Stimulated activated memory B cell treated with anti-CD40 and anti-IgM and Interleukin-4, amounts not matched to agents 10 μg/mL and 1 μg/mL and 100 μg/mL, for 72 hours (primary cell): ENCODE results near the gene DHX34.
A peak's percentile ranks its signal among the peaks of the same experiment; 100 is the strongest.
"Not testable (repeated sequence)": the region's sequence is repeated elsewhere in the genome, so short reads cannot be mapped to it uniquely, and the experiment has no call there.

Source experiments
- ATAC-seq: fragments of 150-1000 bp; cut with Tn5 transposase; 2 replicates; pipeline ENCODE4 v1.10.0; 2021
- H3K27ac Mint-ChIP-seq: one replicate; pipeline ENCODE4 v1.8.0; 2022; ENCODE audit warnings: mild to moderate bottlenecking, mixed read lengths
- H3K27me3 Mint-ChIP-seq: one replicate; pipeline ENCODE4 v1.8.0; 2022; ENCODE audit warnings: mixed read lengths
- H3K36me3 Mint-ChIP-seq: one replicate; pipeline ENCODE4 v1.8.0; 2022; ENCODE audit warnings: mixed read lengths
- H3K4me1 Mint-ChIP-seq: one replicate; pipeline ENCODE4 v1.8.0; 2022; ENCODE audit warnings: mixed read lengths
- H3K4me3 Mint-ChIP-seq: one replicate; pipeline ENCODE4 v1.8.0; 2022; ENCODE audit warnings: mild to moderate bottlenecking, moderate library complexity, mixed read lengths
- H3K9me3 Mint-ChIP-seq: one replicate; pipeline ENCODE4 v1.8.0; 2022; ENCODE audit warnings: mixed read lengths

DHX34 gene

DNA sequence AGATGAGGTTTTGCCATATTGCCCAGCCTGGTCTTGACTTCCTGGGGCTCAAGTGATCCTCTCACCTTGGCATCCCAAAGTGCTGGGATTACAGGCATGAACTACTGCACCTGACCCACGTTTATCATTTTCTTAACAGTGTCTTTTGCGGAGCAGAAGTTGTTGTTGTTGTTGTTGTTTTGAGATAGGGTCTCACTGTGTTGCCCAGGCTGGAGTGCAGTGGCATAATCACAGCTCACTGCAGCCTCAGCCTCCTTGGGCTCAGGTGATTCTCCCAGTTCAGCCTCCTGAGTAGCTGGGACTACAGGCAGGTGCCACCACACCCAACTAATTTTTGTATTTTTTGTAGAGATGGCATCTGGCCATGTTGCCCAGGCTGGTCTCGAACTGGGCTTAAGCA, 38.5 kb downstream of the DHX34 start:
- H3K36me3 Mint-ChIP-seq, ATAC-seq, H3K4me3 Mint-ChIP-seq, H3K27ac Mint-ChIP-seq, H3K9me3 Mint-ChIP-seq: not testable (repeated sequence)
- Mint-ChIP-seq H3K27me3 (peaks cover 23% of the 10 kb centered on the region), H3K4me1 (peaks cover 21% of the 10 kb centered on the region)

- H3K36me3 Mint-ChIP-seq, ATAC-seq: not testable (repeated sequence)
These were observed 39.6 kb downstream of the DHX34 start for GRCh38 chr19:47388721-47389120.

GRCh38 chr19:47389150-47389556, 40.0 kb downstream of the DHX34 start:
- H3K27ac Mint-ChIP-seq, result no peak overlapping the region
- peaks cover 38% of the 10 kb centered on the region for H3K27me3 Mint-ChIP-seq
- H3K4me1 Mint-ChIP-seq, result peaks cover 13% of the 10 kb centered on the region
- ATAC-seq, result no peak
- no peaks in the 10 kb centered on the region for H3K36me3 Mint-ChIP-seq
- no peak overlapping the region for H3K4me3 Mint-ChIP-seq
- H3K9me3 Mint-ChIP-seq, result no peaks in the 10 kb centered on the region

More at GRCh38 chr19:47388721-47389120, 39.6 kb downstream of the DHX34 start:
- Mint-ChIP-seq H3K27me3 (peaks cover 34% of the 10 kb centered on the region), H3K4me1 (peaks cover 13% of the 10 kb centered on the region)
- H3K4me3 Mint-ChIP-seq, H3K27ac Mint-ChIP-seq, H3K9me3 Mint-ChIP-seq: not testable (repeated sequence)

DNA sequence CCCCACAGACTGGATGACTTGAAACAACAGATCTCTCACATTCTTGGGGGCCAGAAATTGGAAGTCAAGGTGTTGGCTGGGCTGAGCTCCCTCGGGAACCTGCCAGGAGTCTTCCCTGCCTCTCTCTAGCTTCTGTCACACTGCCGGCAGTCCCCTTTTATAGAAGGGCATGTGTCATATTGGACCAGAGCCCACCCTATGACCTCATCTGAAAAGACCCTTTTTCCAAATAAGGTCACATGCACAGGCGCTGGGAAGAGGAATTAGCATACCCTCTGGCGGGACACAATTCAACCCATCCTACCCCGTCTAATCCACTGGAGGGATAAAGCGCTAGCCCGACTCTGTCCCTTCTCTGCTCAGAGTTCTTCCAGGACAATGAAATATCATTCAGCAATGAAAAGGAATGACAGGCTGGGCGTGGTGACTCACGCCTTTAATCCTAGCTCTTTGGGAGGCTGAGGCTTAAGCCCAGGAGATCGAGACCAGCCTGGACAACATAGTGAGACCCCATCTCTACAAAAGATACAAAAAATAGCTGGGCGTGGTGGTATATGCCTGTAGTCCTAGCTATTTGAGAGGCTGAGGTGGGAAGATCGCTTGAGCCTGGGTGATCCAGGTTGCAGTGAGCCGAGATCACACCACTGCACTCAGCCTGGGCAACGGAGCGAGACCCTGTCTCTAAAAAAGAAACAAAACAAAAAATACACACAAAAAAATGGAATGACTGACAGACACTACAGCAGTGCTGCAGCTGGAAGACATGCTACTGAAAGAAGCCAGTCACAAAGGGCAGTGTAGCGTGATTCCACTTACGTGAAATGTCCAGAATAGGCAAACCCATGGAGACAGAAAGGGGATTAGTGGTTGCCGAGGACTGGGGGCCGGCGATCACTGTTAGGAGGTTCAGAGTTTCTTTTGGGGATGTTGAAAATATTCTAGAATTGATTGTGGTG, 41.7 kb downstream of the DHX34 start:
- Mint-ChIP-seq H3K27me3 (peaks cover 48% of the 10 kb centered on the region), H3K4me1 (peaks cover 13% of the 10 kb centered on the region), H3K9me3 (no peaks in the 10 kb centered on the region), H3K4me3 (no peak overlapping the region), H3K27ac (no peak overlapping the region), H3K36me3 (no peaks in the 10 kb centered on the region)
- peak; percentile 27 for ATAC-seq

- Mint-ChIP-seq H3K27ac (no peak overlapping the region), H3K4me3 (no peak overlapping the region), H3K9me3 (no peaks in the 10 kb centered on the region), H3K27me3 (peaks cover 53% of the 10 kb centered on the region), H3K4me1 (peaks cover 13% of the 10 kb centered on the region), H3K36me3 (no peaks in the 10 kb centered on the region)
- ATAC-seq, result peak; percentile 74
These were observed 42.6 kb downstream of the DHX34 start for GRCh38 chr19:47391510-47392223.

- Mint-ChIP-seq H3K27me3 (peaks cover 59% of the 10 kb centered on the region), H3K27ac (no peak overlapping the region), H3K4me3 (no peak overlapping the region), H3K36me3 (no peaks in the 10 kb centered on the region), H3K4me1 (no peaks in the 10 kb centered on the region), H3K9me3 (peaks cover 3% of the 10 kb centered on the region)
- no peak for ATAC-seq
These were observed 49.8 kb downstream of the DHX34 start for GRCh38 chr19:47398707-47399597.

DNA sequence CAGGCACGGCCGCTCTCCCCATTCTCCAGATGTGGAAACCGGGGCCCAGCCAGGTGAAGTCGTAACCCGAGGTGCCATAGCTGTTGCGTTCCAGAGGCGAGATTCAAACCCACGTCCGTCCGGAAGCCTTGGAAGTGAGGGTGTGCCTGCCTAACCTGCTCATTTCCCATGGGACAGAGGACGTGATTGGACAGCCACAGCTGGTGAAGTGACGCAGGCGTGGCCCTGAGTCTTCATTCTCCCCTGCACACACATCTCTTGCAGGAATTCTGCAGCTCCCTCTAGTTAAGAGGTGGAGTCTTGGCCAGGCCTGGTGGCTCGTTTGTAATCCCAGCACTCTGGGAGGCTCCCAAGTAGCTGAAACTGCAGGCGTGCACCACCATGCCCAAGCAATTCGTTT, 53.4 kb downstream of the DHX34 start:
- peaks cover 8% of the 10 kb centered on the region for H3K9me3 Mint-ChIP-seq
- no peak for ATAC-seq
- no peaks in the 10 kb centered on the region for H3K36me3 Mint-ChIP-seq
- H3K27me3 Mint-ChIP-seq, result peaks cover 76% of the 10 kb centered on the region
- no peak overlapping the region for H3K27ac Mint-ChIP-seq
- no peaks in the 10 kb centered on the region for H3K4me1 Mint-ChIP-seq
- no peak overlapping the region for H3K4me3 Mint-ChIP-seq

GRCh38 chr19:47404334-47405196, 55.5 kb downstream of the DHX34 start:
- ATAC-seq, result no peak
- Mint-ChIP-seq H3K27ac (no peak overlapping the region), H3K36me3 (no peaks in the 10 kb centered on the region), H3K9me3 (peaks cover 11% of the 10 kb centered on the region), H3K27me3 (peaks cover 79% of the 10 kb centered on the region), H3K4me1 (no peaks in the 10 kb centered on the region), H3K4me3 (no peak overlapping the region)

- H3K4me1 Mint-ChIP-seq, result no peaks in the 10 kb centered on the region
- H3K4me3 Mint-ChIP-seq, result no peak overlapping the region
- no peak overlapping the region for H3K27ac Mint-ChIP-seq
- H3K36me3 Mint-ChIP-seq, result no peaks in the 10 kb centered on the region
- peaks cover 80% of the 10 kb centered on the region for H3K27me3 Mint-ChIP-seq
- H3K9me3 Mint-ChIP-seq, result peaks cover 11% of the 10 kb centered on the region
- ATAC-seq, result no peak
These were observed 56.1 kb downstream of the DHX34 start for GRCh38 chr19:47405197-47405550.

DNA sequence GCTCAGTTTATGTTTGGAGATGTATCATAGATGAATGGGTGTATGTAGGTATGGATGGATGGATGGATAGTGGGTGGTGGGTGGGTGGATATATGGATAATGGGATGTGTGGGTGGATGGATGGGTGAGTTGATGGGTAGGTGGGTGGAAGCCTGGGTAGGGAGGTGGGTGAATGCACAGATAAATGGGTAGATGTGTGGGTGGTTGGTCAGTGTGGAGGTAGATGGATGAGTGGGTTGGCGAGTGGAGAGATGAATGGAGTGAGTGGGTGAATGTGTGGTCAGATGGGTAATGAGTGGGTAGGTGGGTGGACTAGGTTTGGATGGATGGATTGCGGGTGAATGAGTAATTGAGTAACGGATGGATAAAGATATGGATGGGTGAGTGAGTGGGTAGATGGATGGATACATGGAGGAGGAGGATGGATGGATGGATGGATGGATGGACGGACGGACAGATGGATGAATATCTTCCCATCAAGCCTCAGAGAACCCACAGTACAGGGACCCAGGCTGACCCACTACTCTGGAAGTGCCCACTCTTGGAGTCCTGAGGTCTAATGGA, 56.8 kb downstream of the DHX34 start:
- no peak overlapping the region for H3K27ac Mint-ChIP-seq
- H3K9me3 Mint-ChIP-seq, result peaks cover 11% of the 10 kb centered on the region
- H3K4me3 Mint-ChIP-seq, result no peak overlapping the region
- H3K27me3 Mint-ChIP-seq, result peaks cover 80% of the 10 kb centered on the region
- no peaks in the 10 kb centered on the region for H3K4me1 Mint-ChIP-seq
- no peak for ATAC-seq
- H3K36me3 Mint-ChIP-seq, result no peaks in the 10 kb centered on the region

DNA sequence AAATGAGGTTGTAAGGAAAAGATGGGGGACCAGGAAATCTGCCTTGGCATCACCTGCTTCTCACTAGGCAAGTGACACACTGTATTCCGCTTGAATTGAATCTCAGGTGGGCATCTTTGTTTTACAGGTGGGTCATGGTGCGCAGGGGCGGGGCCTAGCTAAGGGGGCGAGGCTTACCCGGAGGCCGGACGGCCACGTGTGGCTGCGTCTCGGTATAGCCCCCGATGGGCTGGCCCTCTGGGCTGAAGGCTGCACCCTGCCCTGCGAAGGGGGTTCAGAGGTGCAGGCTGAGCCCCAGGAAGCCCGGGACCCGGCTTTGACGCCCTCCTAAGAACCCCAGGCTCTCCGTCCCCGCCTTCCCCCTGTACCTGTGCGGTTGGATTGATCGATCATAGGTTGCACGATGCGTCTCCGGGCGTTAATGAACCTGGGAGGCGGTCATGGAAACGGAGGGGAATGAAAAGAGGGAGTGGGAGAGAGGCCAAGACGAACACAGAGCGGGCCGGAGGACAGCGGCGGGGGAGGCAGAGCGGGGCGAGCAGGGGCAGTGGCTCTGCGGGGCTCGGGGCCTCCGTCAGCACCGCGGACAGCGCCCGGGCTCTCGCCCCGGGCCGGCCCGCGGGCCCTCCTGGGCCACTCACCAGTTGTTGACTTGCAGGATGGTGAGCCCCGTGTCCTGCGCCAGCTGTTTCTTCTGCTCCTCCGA, 57.7 kb downstream of the DHX34 start:
- Mint-ChIP-seq H3K4me3 (no peak overlapping the region), H3K27ac (no peak overlapping the region), H3K4me1 (no peaks in the 10 kb centered on the region), H3K9me3 (peaks cover 11% of the 10 kb centered on the region), H3K27me3 (peaks cover 71% of the 10 kb centered on the region), H3K36me3 (no peaks in the 10 kb centered on the region)
- no peak for ATAC-seq

DNA sequence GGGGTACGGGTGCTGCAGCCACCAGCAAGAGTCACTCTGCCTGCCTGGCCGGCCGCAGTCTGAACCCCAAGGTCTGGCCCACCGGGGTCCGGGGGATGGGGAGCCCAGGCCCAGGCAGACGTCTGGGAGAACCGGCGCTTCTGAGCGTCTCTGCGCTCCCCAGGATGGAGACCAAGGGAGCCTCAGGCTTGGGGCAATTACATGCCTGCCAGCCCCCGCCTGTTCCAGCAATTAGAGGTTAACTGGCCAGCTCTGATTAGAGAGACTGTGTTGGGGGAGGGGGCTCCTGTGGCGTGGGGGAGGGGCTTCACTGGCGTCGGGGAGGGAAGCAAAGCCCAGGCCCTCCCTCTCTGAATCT, 58.3 kb downstream of the DHX34 start:
- no peak overlapping the region for H3K4me3 Mint-ChIP-seq
- no peak overlapping the region for H3K27ac Mint-ChIP-seq
- H3K27me3 Mint-ChIP-seq, result peaks cover 70% of the 10 kb centered on the region

DNA sequence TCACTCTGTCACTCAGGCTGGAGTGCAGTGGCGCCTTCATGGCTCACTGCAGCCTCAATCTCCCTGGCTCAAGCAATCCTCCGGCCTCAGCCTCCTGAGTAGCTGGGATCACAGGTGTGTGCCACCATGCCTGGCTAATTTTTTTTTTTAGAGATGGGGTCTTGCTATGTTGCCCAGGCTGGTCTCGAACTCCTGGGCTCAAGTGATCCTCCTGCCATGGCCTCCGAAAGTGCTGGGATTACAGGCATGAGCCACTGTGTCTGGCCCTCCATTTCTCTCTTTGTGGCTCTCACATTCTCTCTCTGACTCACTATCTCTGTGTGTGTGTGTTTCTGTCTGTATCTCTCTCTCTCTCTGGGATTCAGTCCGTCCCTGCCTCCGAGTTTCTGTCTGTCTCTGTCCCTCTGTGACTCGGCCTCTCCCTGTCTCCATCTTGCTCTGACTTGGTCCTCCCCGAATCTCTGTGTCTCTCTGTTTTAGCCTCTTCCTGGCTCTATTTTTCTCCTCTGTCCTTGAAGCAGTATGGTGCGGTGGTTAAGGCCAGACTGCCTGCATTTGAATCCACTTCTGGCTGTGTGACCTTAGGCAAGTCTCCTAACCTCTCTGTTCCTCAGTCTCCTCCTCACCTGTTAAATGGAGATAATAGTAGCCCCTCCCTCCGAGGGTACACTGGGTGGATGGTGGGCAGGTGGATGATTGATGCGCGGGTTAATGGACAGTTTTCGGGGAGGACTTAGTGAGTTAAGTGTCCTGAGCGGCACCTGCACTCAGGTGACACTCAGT, 59.2 kb downstream of the DHX34 start:
- H3K4me3 Mint-ChIP-seq, result no peak overlapping the region
- H3K27ac Mint-ChIP-seq, result no peak overlapping the region
- no peaks in the 10 kb centered on the region for H3K36me3 Mint-ChIP-seq
- ATAC-seq, result no peak
- H3K4me1 Mint-ChIP-seq, result no peaks in the 10 kb centered on the region
- H3K27me3 Mint-ChIP-seq, result peaks cover 68% of the 10 kb centered on the region
- peaks cover 11% of the 10 kb centered on the region for H3K9me3 Mint-ChIP-seq

More for the DNA sequence above, 58.3 kb downstream of the DHX34 start:
- H3K36me3 Mint-ChIP-seq, result no peaks in the 10 kb centered on the region
- H3K9me3 Mint-ChIP-seq, result peaks cover 11% of the 10 kb centered on the region
- no peaks in the 10 kb centered on the region for H3K4me1 Mint-ChIP-seq
- no peak for ATAC-seq
